OCI-LY1 (cell line): ENCODE data around the gene ESYT2.

Experiments
- CTCF ChIP-seq: fragments of 200-600 bp; sonication (generic), shearing (Covaris generic); IDR thresholded peaks from 2 replicates; pipeline ENCODE4 v1.5.1; 2017; ENCODE audit warnings: mild to moderate bottlenecking, antibody characterized with exemption, low read length, moderate library complexity, mixed read lengths
- EZH2 ChIP-seq: fragments of 200-600 bp; sonication (generic), shearing (Covaris generic); IDR thresholded peaks from 2 replicates; pipeline ENCODE4 v1.8.0; 2017; ENCODE audit warnings: borderline replicate concordance, mixed run types, mild to moderate bottlenecking, antibody characterized with exemption, low read length, moderate library complexity, mixed read lengths

DNA sequence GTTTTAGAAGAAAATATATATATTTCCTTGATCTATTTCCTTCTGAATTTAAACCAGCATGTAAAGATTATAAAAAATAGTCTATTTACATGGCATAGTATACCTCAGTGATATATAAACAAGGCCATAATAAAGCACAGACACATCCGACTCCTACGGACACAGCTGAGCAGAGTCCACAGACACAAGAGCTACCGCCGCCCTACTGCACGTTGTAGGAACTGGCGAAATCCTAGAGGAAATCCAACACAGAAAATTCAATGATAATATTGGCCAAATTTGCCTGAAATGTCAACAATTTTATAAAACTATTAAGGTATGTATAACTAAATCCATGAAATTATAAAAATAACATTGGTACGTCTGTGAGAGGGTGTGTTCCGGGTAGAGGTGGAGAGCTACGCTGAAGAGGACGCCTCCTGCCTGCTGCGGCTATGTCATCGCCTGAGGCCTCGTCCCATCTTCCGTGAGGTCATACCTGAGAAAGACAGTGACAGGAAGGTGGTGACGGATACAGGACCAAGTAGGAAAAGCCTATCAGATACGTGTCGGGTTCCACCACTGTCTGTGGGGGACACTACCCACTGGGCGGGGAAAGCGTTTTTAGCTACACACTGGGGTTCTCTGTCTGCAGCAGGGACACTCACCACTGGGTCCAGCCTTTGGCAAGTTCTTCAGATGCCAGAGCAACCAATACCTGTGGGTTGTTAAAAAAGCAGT is 95.4 kb downstream of the ESYT2 start:
- TF ChIP-seq CTCF: no peak
- no peak for TF ChIP-seq EZH2
